HG02870 (cell line): ENCODE results near the gene GYPE.
"Not testable (repeated sequence)": the region's sequence is repeated elsewhere in the genome, so short reads cannot be mapped to it uniquely, and the experiment has no call there.

ENCODE experiments used
- ATAC-seq: cut with Tn5 transposase; IDR thresholded peaks from one replicate; pipeline ENCODE4 v1.9.1; 2021; ENCODE audit warnings: mild to moderate bottlenecking, moderate library complexity; ENCODE audit not compliant: unreplicated experiment

The GYPE gene

DNA sequence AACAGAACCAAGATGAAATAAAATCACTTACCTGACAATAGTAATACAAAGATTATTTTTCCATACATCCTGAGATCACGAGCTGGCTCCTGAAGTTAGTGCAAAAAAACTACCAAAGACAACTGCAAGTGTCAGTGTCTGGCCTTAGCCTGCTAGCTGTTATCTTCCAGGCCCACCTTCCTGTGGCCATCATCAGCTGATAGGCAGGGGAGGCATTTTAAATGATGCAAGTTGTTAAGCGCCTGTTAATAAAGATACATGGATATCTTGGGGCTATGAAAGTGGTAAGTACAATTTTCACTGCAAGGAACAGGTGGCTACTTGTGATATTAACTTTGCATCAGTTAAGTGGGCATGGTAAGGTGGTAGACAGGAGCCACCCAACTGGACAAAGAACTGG is at the start of gene GYPE:
GYPE (minus strand) TSS at position 120 of the 400 bp plus-strand sequence; CDS start at position 68, 52 bp downstream.
- not testable (repeated sequence) for ATAC-seq

DNA sequence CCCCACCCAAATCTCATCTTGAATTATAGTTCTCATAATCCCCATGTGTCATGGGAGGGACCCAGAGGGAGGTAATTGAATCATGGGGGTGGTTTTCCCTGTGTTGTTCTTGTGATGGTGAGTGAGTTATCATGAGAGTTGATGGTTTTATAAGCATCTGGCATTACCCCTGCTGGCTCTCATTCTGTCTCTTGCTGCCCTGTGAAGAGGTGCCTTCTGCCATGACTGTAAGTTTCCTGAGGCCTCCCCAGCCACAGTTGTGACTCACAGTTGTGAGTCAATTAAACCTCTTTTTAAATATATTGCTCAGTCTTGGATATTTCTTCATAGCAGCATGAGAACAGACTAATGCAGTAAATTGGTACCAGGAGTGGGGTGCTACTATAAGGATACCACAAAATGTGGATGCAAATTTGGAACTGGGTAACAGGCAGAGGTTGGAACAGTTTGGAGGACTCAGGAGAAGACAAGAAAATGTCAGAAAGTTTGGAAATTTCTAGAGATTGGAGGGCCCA is 46.2 kb upstream of the GYPE start:
- ATAC-seq: not testable (repeated sequence)

DNA sequence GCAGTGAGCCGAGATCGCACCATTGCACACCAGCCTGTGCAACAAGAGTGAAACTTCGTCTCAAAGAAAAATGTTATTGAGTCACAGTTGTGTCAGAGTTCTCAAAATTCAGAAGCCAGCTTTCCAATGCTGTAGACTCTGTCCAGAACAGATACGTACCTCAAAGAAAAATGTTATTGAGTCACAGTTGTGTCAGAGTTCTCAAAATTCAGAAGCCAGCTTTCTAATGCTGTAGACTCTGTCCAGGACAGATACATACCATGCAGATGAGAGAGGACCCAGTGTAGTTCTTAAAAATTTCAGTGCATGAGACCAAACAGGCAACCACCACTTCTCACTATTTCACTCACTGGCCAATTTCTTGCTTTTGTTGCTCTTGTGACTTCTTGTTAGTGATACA is 45.6 kb upstream of the GYPE start:
- ATAC-seq: not testable (repeated sequence)

DNA sequence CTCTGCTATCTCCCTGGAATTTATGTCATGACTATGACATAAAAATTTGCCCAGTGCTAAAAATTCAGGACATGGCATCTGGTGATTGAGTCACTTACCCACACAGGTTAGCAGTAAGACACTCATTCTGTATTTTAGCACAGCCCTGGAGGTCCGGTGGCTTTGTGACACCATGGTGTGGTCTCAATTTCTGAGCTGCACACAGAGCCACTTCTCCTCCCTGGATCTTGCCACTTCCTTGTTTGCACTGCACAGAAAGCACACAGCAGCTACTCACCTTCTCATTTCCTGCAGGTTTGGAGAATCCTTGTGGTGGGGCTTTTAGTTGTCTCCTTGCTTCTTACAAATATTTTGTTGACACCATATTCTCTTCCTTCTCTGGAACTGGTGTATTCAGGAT is 44.8 kb upstream of the GYPE start:
- ATAC-seq: not testable (repeated sequence)

DNA sequence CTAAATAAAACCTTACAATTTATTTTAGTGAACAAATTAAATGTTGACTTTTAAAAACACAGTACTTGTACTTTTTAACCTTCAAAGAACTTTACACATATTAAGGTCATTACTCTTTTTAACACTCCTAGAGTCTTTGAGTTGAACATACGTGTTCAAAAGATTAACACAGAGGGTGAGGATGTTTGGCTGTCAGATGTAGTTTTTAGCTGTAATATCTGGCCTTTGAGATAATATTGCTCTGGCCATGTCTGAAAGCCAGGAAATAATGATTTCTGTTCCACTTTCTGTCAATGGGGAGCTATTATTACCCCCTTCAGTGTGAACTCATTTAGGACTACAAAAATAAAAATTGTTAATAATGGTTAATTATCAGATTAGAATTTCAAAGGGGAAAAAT is 42.1 kb upstream of the GYPE start:
- ATAC-seq: not testable (repeated sequence)

DNA sequence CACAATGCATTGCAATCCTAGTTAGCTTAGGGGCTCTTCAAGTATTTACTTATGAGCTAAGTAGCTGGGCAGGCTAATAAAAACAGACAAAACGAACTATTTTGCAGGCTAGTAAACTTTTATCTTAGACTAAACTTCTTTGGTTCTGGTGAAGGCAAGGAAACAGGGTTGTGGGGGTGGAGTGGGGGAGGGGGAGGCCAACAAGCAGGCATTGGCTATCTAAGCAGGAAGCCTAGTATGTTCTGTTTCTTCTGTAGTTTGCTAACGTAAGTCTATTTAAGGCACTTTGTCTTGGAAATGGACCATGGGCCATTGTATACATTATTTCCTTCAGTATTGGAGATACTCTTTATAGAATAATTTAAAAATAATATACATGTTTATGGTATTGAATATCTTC is 35.3 kb upstream of the GYPE start:
- ATAC-seq: not testable (repeated sequence)

DNA sequence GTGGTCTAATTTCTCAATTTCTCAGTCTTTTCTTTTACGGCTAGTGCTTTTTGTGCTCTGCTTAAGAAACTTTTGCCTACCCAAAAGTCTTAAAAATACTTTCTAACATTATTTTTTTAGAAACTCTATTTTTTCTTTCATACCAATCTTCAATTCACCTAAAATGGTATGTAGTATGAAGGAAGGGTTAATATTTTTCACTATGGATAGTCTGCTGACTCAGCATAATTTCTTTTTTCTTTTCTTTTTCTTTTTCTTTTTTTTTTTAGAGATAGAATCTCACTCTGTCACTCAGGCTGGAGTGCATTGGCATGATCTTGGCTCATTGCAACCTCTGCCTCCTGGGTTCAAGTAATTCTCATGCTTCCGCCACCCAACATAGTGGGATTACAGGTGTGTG is 34.2 kb upstream of the GYPE start:
- ATAC-seq: no peak

GRCh38 chr4:143938890-143939289 is 33.5 kb upstream of the GYPE start:
- ATAC-seq: not testable (repeated sequence)

- ATAC-seq: no peak
Observed at GRCh38 chr4:143921181-143921580, 15.8 kb upstream of the GYPE start.

- not testable (repeated sequence) for ATAC-seq
Observed at GRCh38 chr4:143916485-143916884, 11.1 kb upstream of the GYPE start.

DNA sequence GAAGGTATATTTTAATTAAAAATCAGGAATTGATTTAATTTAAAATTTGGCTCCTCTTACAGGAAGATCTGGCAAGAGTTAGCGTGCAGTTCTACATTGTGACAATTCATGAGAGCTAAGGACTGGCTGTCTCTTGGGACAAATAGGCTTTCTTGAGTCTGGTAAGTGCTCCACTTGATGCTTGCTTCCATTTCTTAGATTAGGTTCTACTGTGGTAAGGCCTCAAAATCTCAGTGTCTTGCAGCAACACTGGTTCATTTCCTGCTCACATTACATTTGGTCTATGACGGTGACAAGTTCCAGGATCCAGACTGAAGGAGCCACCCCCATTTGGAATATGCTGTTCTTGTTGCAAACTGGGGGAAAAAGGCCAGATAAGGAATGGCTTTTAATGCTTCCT is 7.1 kb upstream of the GYPE start:
- not testable (repeated sequence) for ATAC-seq

- peak; percentile 65 for ATAC-seq
Observed at GRCh38 chr4:143911528-143912417, 6.4 kb upstream of the GYPE start.

DNA sequence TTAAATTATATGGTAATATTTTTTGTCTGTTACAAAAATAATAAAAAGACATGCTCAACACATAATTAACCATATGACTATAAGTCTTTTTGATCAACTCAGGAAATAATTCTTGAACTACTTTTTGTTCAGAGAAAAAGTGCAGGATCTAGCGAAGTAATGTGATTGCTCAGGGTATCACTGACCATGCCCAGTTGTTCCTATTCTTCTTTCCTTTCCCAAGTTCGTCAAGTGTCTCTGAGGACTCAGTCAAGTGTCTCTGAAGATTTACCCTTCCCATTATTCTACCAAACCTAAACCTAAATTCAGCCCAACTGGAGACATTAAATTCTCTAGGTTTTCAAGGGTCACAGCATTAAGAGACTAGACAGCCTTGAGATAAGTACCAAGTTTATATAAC is 5.5 kb upstream of the GYPE start:
- not testable (repeated sequence) for ATAC-seq

DNA sequence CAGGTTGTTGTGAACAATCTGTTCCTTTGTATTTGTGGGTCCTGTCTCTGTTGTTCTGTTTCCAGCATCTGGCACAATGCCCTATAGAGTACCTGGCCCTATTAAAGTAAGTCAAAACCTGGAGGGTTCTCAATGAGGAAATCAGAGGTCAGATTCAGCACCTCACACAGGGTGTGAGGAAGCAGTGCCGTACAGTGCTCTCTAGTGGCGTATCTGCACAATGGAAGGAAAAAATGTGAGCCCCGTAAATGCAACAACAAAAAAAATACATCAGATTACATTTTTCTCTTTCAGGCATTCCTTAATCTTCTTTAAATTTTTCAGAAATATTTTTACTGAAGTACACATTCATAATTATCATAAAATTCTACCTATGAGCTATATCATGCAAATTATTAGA is 2.5 kb upstream of the GYPE start:
- peak; percentile 51 for ATAC-seq

DNA sequence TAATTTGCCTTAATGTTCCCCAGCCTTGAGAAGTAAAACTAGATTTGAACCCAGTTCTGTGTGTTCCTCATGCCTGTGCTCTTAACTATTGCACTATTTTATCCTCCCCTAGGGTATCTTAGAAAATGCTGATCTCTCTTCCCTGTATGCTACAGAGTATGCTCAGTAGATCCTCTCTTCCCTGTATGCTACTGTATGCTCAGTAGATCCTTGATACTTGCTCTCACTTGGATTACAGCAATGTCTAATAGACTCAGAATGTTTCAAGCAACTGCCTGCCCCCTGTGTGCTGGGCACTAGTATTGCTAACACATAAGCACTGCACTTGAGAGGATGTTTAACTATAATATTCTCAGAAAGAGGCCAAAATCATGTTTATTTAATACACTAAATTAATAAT is 928 bp downstream of the GYPE start:
- not testable (repeated sequence) for ATAC-seq

DNA sequence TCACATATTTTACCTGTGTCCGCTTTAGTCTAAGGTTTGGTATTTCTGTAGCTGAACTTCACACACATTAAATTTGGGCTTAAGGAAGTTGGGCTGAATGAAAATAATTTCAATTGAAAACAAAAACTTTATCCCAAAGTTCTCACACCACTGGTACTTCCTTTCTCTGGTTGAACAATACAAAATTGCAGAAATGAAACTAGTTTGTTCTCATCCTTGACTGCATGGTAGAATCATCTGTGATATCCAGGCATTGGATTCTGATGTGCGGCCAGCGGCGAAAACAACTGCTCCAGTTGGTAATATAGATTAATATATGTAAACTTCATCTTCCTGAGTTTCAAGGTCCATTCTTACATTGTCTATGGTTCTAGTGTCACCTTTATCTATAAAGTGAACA is 15.0 kb downstream of the GYPE start:
- ATAC-seq: not testable (repeated sequence)

DNA sequence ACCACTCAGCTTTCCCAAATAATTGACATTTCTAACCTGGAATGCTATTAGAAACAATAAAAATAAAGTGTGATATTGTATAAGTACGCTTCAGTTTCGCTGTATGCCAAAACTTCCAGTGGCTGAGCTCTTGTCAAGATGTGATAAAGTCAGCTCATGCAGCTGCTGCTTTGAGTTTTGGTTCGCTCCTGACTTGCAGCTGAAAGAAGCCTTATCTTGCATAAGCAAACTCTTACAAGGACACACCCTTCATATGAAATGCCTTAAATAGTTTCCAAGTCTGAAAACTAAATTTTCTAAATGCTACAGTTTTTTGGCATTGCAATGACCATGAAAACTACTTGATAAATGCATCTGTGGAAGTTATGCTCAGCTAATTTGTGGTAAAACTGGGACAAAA is 17.2 kb downstream of the GYPE start:
- ATAC-seq: not testable (repeated sequence)

GRCh38 chr4:143884965-143885364 is 20.4 kb downstream of the GYPE start:
- ATAC-seq: not testable (repeated sequence)

- ATAC-seq: no peak
Observed at GRCh38 chr4:143883529-143883928, 21.8 kb downstream of the GYPE start.

DNA sequence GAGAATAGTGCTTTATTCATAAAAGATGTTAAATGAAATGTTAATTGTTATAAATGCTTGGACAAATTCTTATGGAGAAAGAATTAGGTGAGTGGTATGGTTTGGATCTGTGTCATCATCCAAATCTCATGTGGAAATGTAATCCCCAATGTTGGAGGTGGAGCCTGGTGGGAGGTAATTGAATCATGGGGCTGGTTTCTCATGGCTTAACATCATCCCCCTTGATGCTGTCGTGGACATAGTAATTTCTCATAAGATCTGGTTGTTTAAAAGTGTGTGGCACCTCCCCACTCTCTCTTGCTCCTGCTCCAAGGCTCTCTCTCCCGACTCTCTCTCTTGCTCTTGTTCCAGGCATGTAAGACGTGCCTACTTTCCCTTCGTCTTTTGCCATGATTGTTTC is 22.5 kb downstream of the GYPE start:
- ATAC-seq: no peak

DNA sequence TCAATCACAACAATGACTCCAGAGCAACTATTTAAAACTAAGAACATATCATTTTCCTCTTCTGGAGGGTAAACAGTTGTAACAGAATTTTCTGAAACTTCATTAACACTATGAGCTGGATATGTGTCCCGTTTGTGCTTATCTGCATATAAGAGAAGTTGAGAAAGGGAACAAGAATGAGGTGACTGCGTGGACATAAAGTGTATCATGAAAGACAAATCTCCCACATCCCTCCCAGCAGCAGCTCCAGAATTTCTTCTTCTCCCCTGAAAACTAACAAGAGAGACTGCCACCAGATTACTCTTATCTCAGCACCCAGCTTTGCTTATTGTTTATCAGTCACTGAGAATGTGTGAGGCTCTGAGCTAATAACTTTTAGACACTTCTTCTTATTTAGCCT is 25.8 kb downstream of the GYPE start:
- ATAC-seq: not testable (repeated sequence)

DNA sequence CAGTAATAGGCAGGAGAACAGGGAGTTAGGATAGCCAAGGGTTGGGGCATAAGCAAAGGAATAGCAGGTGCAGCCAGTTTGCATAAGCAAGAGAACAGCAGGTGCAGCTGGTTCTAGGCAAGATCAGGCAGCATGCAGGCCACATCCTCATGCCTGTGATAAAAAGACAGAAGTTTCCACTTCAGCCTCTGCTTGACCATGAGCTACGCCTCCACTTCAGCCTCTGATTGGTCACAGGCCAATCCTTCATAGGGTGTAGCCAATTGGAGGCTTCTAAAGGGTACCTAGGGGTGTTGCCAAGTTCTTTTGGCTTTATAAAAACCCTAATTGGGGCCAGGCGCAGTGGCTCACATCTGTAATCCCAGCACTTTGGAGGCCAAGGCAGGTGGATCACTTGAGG is 30.0 kb downstream of the GYPE start:
- not testable (repeated sequence) for ATAC-seq
